SK-N-SH (cell line): ENCODE data around the gene CDK5RAP2. TPM values are rescaled to one million over a fixed set of nuclear protein-coding genes. Genes with fewer than 3 reads are reported as not detected.

Source experiments
- CTCF ChIA-PET: fragments of 300-600, 350-600 bp; formaldehyde crosslinking; extraction: SDS; loops from one replicate; lab custom pipeline; 2021; lab: Yijun Ruan, JAX
- POLR2A ChIA-PET: fragments of 350-600 bp; sonication (Branson Sonifier 250); formaldehyde crosslinking; extraction: SDS; loops from one replicate; lab custom pipeline; 2020; ENCODE audit warnings: antibody characterized with exemption, inconsistent platforms; lab: Yijun Ruan, JAX
- DNase-seq: peaks from one replicate; pipeline ENCODE4 v3.0.0; 2012
- H2AFZ ChIP-seq: fragments of 200-600 bp; sonication (generic); 2 replicates; pipeline ENCODE4 v1.8.1; 2016; ENCODE audit warnings: antibody characterized with exemption, mild to moderate bottlenecking, low read depth
- H3F3A ChIP-seq: fragments of 200-600 bp; sonication (generic); replicated peaks from 2 replicates; pipeline ENCODE3; 2016; ENCODE audit warnings: antibody characterized with exemption, mild to moderate bottlenecking; ENCODE audit not compliant: insufficient read depth
- H3K27ac ChIP-seq, 2 experiments: fragments of 200-500 bp in 1 of 2; fragments of 200-600 bp in 1 of 2; sonication (Bioruptor generic) in 1 of 2; sonication (generic), shearing (Covaris generic) in 1 of 2; 2 replicates each; pipeline versions ENCODE4 v1.5.1 to v1.6.1; 2014 to 2016; ENCODE audit warnings: low read depth in 2 of 2, inconsistent platforms in 1 of 2, low read length in 1 of 2, mild to moderate bottlenecking in 1 of 2, mixed read lengths in 1 of 2
- H3K27me3 ChIP-seq: fragments of 200-600 bp; sonication (generic), shearing (Covaris generic); 2 replicates; pipeline ENCODE4 v1.6.1; 2016; ENCODE audit warnings: mixed run types; ENCODE audit not compliant: insufficient read depth
- H3K36me3 ChIP-seq, 2 experiments: fragments of 200-500 bp in 1 of 2; fragments of 200-600 bp in 1 of 2; sonication (Bioruptor generic) in 1 of 2; sonication (generic) in 1 of 2; replicated peaks in 1 of 2; 2 replicates each; pipeline versions ENCODE3 to v1.5.1; 2014 to 2016; ENCODE audit warnings: low read length in 1 of 2, mild to moderate bottlenecking in 1 of 2; ENCODE audit not compliant: insufficient read depth in 2 of 2, control insufficient read depth in 1 of 2
- H3K4me1 ChIP-seq, 2 experiments: fragments of 200-500 bp in 1 of 2; fragments of 200-600 bp in 1 of 2; sonication (Bioruptor generic) in 1 of 2; sonication (generic), shearing (Covaris generic) in 1 of 2; 2 replicates each; pipeline versions ENCODE4 v1.5.1 to v1.6.1; 2014 to 2016; ENCODE audit warnings: low read depth in 1 of 2, low read length in 1 of 2, mixed run types in 1 of 2; ENCODE audit not compliant: insufficient read depth in 2 of 2, control insufficient read depth in 1 of 2
- H3K4me2 ChIP-seq: fragments of 200-600 bp; sonication (generic), shearing (Covaris generic); 2 replicates; pipeline ENCODE4 v1.6.1; 2017; ENCODE audit warnings: mixed run types
- H3K4me3 ChIP-seq, 2 experiments: fragments of 200-500 bp in 1 of 2; fragments of 200-600 bp in 1 of 2; sonication (Bioruptor generic) in 1 of 2; sonication (generic), shearing (Covaris generic) in 1 of 2; 2 replicates each; pipeline versions ENCODE4 v1.5.1 to v1.8.1; 2014 to 2016; ENCODE audit warnings: low read depth in 2 of 2, inconsistent platforms in 1 of 2, low read length in 1 of 2, mild to moderate bottlenecking in 1 of 2, mixed read lengths in 1 of 2, moderate library complexity in 1 of 2
- H3K79me2 ChIP-seq: fragments of 200-600 bp; sonication (generic); 2 replicates; pipeline ENCODE4 v1.8.1; 2017; ENCODE audit warnings: mild to moderate bottlenecking; ENCODE audit not compliant: insufficient read depth
- H3K9ac ChIP-seq: fragments of 200-600 bp; sonication (generic); 2 replicates; pipeline ENCODE4 v1.6.1; 2017; ENCODE audit warnings: mixed run types
- H3K9me2 ChIP-seq: fragments of 200-600 bp; sonication (generic); 2 replicates; pipeline ENCODE4 v1.6.1; 2017; ENCODE audit warnings: mixed run types
- H3K9me3 ChIP-seq: fragments of 200-600 bp; sonication (generic); 2 replicates; pipeline ENCODE4 v1.6.1; 2017; ENCODE audit warnings: mixed run types, mild to moderate bottlenecking, moderate library complexity
- H4K20me1 ChIP-seq: fragments of 200-600 bp; sonication (generic); 2 replicates; pipeline ENCODE4 v1.6.1; 2017; ENCODE audit warnings: mild to moderate bottlenecking, mixed run types; ENCODE audit not compliant: insufficient read depth
- CHD2 ChIP-seq: fragments of 150-350 bp; IDR thresholded peaks from 2 replicates; pipeline ENCODE4 v1.6.1; 2018; ENCODE audit warnings: low read length; ENCODE audit not compliant: partially characterized antibody
- ELF1 ChIP-seq: IDR thresholded peaks from 2 replicates; pipeline ENCODE4 v1.4.0; 2012
- EZH2phosphoT487 ChIP-seq: fragments of 200-600 bp; sonication (generic); IDR thresholded peaks from 2 replicates; pipeline ENCODE4 v1.6.1; 2017; ENCODE audit warnings: low read depth, mixed run types, mild to moderate bottlenecking, antibody characterized with exemption, moderate library complexity, borderline replicate concordance
- FOSL2 ChIP-seq: IDR thresholded peaks from 2 replicates; pipeline ENCODE4 v1.4.0; 2012; ENCODE audit warnings: low read depth, mild to moderate bottlenecking, moderate library complexity, borderline replicate concordance
- FOXJ3 ChIP-seq: sonication (generic); formaldehyde crosslinking; IDR thresholded peaks from 2 replicates; pipeline ENCODE4 v1.5.1; 2020; ENCODE audit warnings: mild to moderate bottlenecking, missing genetic modification reagents
- FOXM1 ChIP-seq: IDR thresholded peaks from 2 replicates; pipeline ENCODE4 v1.4.0; 2012; ENCODE audit warnings: low read depth, mild to moderate bottlenecking
- MAX ChIP-seq: IDR thresholded peaks from 2 replicates; pipeline ENCODE4 v1.4.0; 2012; ENCODE audit warnings: low read depth
- NFIC ChIP-seq: IDR thresholded peaks from 2 replicates; pipeline ENCODE4 v1.4.0; 2012; ENCODE audit warnings: borderline replicate concordance
- POLR2AphosphoS5 ChIP-seq: IDR thresholded peaks from 2 replicates; pipeline ENCODE4 v1.6.1; 2012; ENCODE audit warnings: low read depth, low read length
- RXRA ChIP-seq: IDR thresholded peaks from 2 replicates; pipeline ENCODE4 v1.4.0; 2012; ENCODE audit warnings: low read depth, mild to moderate bottlenecking, borderline replicate concordance
- SIN3A ChIP-seq: IDR thresholded peaks from 2 replicates; pipeline ENCODE4 v1.6.1; 2012; ENCODE audit warnings: low read depth, mild to moderate bottlenecking, low read length, moderate library complexity, borderline replicate concordance
- SMC3 ChIP-seq: IDR thresholded peaks from 2 replicates; pipeline ENCODE4 v1.6.1; 2012; ENCODE audit warnings: low read depth, low read length, improper control_type of control experiment
- TAF1 ChIP-seq: IDR thresholded peaks from 2 replicates; pipeline ENCODE4 v1.6.1; 2012; ENCODE audit warnings: low read depth, mild to moderate bottlenecking, low read length, moderate library complexity, borderline replicate concordance
- TEAD4 ChIP-seq: IDR thresholded peaks from 2 replicates; pipeline ENCODE4 v1.4.0; 2012; ENCODE audit warnings: mild to moderate bottlenecking, borderline replicate concordance; ENCODE audit not compliant: insufficient read depth
- USF1 ChIP-seq: IDR thresholded peaks from 2 replicates; pipeline ENCODE4 v1.4.0; 2012; ENCODE audit warnings: low read depth, borderline replicate concordance
- USF2 ChIP-seq: fragments of 150-350 bp; IDR thresholded peaks from 2 replicates; pipeline ENCODE4 v1.6.1; 2017; ENCODE audit warnings: antibody characterized with exemption, low read length, low read depth, borderline replicate concordance
- YY1 ChIP-seq: IDR thresholded peaks from 2 replicates; pipeline ENCODE4 v1.4.0; 2012; ENCODE audit warnings: low read depth, mild to moderate bottlenecking
- ZBTB33 ChIP-seq: IDR thresholded peaks from 2 replicates; pipeline ENCODE4 v1.4.0; 2012; ENCODE audit warnings: low read depth, borderline replicate concordance
- WGBS: methylation state at CpG from one replicate; pipeline ENCODE4 v1.1.6; 2017; ENCODE audit warnings: low lambda C conversion rate; 5-methylcytosine and 5-hydroxymethylcytosine counted together
- polyA plus RNA-seq, 3 experiments: library from polyadenylated mRNA; depleted of rRNA; stranded (reverse); fragments of >200 nt; gene quantifications; 2 replicates each; pipeline ENCODE4 v1.2.3, GENCODE V29; 2012

Gene CDK5RAP2
- polyA plus RNA-seq, 1 of the 3 experiments (the other 2 are of a cell fraction) = 20.7 TPM

GRCh38 chr9:120396931-120397330, 183.0 kb downstream of the CDK5RAP2 start:
- H3K9ac ChIP-seq = no peak overlapping the region
- no peaks in the 10 kb centered on the region for H4K20me1 ChIP-seq
- peaks cover 44 to 63% of the 10 kb centered on the region in 2 experiments for H3K36me3 ChIP-seq
- no peak for TF ChIP-seq FOXJ3 (CRISPR knock-in tag)
- no peak for TF ChIP-seq TAF1
- no peak for TF ChIP-seq POLR2AphosphoS5
- no peak for TF ChIP-seq FOXM1
- TF ChIP-seq RXRA = no peak
- TF ChIP-seq USF2 = no peak
- TF ChIP-seq EZH2phosphoT487 = no peak
- no peak for TF ChIP-seq CHD2
- no peak for TF ChIP-seq ZBTB33
- TF ChIP-seq SIN3A = no peak
- TF ChIP-seq NFIC = no peak
- H2AFZ ChIP-seq = no peak overlapping the region
- no peak overlapping the region for H3K4me3 ChIP-seq
- no peak for DNase-seq
- peaks cover 2 to 13% of the 10 kb centered on the region in 2 experiments for H3K4me1 ChIP-seq
- H3F3A ChIP-seq = peaks cover 6% of the 10 kb centered on the region
- no peaks in the 10 kb centered on the region for H3K9me3 ChIP-seq
- no peak overlapping the region for H3K4me2 ChIP-seq
- WGBS = 99% methylated on average over 6 of the region's 6 CpGs
- H3K27ac ChIP-seq = no peak overlapping the region
- CTCF ChIA-PET = no interaction called here
- H3K27me3 ChIP-seq = no peaks in the 10 kb centered on the region
- POLR2A ChIA-PET = no interaction called here
- no peaks in the 10 kb centered on the region for H3K9me2 ChIP-seq
- H3K79me2 ChIP-seq = no peaks in the 10 kb centered on the region

GRCh38 chr9:120396418-120396817, 183.5 kb downstream of the CDK5RAP2 start:
- CTCF ChIA-PET = no interaction called here

More at GRCh38 chr9:120396418-120396817, 183.5 kb downstream of the CDK5RAP2 start:
- Histone ChIP-seq H3K27me3 (no peaks in the 10 kb centered on the region), H3K9me3 (no peaks in the 10 kb centered on the region), H3K4me2 (no peak overlapping the region), H3K9me2 (no peaks in the 10 kb centered on the region), H3K4me1 (peaks cover 2 to 13% of the 10 kb centered on the region in 2 experiments), H3K9ac (no peak overlapping the region), H3K27ac (no peak overlapping the region), H3F3A (peaks cover 6% of the 10 kb centered on the region), H3K4me3 (no peak overlapping the region), H3K79me2 (no peaks in the 10 kb centered on the region), H4K20me1 (no peaks in the 10 kb centered on the region), H2AFZ (no peak overlapping the region), H3K36me3 (peaks cover 44 to 68% of the 10 kb centered on the region in 2 experiments)
- TF ChIP-seq USF1 (no peak), SIN3A (no peak), CHD2 (no peak), MAX (no peak), YY1 (no peak), ELF1 (no peak), SMC3 (no peak), FOSL2 (no peak), TEAD4 (no peak), TAF1 (no peak)
- 98% methylated on average over 3 of the region's 3 CpGs for WGBS
- DNase-seq = no peak
- POLR2A ChIA-PET = no interaction called here
